ENCODE measurements around the gene OTOP2. TPM values are rescaled to one million over a fixed set of nuclear protein-coding genes. Genes with fewer than 3 reads are reported as not detected.
"Not testable (repeated sequence)": the region's sequence is repeated elsewhere in the genome, so short reads cannot be mapped to it uniquely, and the experiment has no call there.

Gene OTOP2
- polyA plus RNA-seq, 3 donors, result 0.06 TPM; not detected in 2

DNA sequence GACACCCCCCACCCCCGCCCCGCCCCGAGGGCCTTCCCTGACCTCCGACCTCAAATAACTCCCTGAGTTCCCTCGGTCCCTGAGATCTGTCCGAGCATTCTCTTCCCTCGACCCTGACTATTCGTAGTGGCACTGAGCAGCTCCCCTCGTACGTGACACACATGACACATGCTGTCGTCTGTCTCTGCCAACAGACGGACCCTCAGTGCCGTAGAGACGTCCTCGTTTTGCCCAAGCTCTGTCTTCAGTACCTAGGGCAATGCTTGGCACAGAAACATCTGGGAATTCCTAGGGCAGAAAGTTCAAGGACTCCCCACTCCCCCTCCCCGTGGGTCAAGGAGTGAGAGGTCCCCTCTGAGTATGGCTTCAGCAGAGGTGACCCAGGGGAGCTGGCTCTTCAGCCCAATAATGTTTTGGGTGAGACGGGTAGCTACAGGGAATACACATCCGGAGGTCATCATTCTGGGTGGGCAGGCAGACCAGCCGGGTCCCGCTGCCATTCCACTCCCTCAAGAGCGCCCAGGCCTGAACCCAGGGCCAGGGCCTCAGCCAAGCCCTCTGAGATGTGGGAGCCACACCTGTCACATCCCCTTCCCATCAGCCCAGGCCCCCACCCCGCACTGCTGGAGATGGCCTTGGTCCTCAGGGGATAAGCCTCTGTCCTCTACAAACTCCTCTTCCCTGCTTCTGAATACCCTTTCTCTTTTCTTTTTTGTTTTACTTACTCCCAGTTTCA lies 30.0 kb upstream of the OTOP2 start:
- 28 to 34% (median 30%) methylated on average over 22 of the region's 22 CpGs for WGBS, 3 donors
- no peak overlapping the region for H3K27ac ChIP-seq (ENCODE audit: low read depth, low read length)

DNA sequence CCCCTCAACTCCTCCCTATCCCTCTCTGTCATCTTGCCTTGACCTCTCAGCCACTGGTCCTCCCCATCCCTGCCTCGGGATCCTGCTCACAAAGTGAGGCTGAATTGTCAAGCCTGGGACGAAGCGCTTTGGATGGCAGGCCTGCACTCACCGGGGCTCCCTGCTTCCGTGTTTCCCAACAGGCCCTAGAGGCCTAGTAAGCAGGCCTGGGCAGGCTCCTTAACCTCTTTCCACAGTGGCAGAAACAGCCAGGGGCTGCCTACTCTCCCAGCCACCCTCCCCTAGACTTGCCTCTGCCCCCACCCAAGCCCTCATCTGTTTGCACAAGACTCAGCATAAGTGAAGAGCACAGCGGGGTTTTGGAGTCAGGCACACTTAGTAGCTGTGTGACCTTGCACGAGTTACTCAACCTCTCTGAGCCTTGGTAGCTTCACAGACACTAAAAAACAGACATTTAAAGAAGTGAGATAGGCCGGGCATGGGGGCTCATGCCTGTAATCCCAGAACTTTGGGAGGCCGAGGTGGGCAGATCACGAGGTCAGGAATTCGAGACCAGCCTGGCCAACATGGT lies 25.6 kb upstream of the OTOP2 start:
- no peak overlapping the region for H3K27ac ChIP-seq (ENCODE audit: low read depth, low read length)
- 82 to 86% (median 84%) methylated on average over 11 of the region's 11 CpGs for WGBS, 3 donors

GRCh38 chr17:74900208-74900607 lies 23.9 kb upstream of the OTOP2 start:
- 83 to 87% (median 84%) methylated on average over 8 of the region's 8 CpGs for WGBS, 3 donors
- H3K27ac ChIP-seq (ENCODE audit: low read depth, low read length), result no peak overlapping the region

DNA sequence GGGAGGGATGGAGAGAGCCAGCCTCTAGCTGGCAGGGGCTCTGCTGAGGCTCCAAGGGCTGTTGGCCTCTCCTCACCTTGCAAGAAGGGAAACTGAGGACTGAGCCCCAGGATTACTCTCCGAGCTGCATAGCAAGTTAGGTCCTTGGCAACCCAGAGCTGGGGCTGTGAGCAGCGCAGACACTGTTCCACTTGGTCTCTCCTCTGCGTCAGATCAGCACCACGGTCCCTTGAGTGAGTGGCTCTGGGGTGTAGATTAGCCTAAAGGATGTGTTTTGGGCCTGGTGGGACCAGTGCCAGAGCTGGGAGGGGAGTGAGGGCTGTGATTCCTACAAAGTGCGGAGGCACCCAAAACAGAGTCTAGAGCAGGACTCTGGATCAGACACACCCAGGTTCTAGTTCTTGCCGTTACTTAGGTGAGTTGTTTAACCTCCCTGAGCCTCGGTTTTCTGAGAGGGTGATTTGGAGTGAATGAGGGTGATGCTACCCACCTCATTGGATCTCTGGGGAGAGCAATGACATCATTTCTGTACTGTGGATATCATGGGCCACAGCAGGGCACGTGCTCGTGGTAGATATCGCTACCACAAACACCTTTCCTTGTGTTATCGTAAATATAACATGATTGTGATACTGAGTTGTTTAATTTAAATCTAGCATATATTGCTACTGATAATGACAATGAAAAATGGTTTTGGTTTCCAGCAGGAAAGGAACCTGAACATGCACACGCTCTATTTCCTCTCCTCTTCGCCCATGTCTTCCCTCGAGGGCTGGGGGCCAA lies 22.5 kb upstream of the OTOP2 start:
- H3K27ac ChIP-seq (ENCODE audit: low read depth, low read length), result no peak overlapping the region
- 51 to 78% (median 57%) methylated on average over 14 of the region's 14 CpGs for WGBS, 3 donors

GRCh38 chr17:74903034-74903433 lies 21.0 kb upstream of the OTOP2 start:
- H3K27ac ChIP-seq (ENCODE audit: low read depth, low read length), result no peak overlapping the region
- WGBS, 3 donors, result 82 to 88% (median 85%) methylated on average over 9 of the region's 9 CpGs

- WGBS, 3 donors, result 57 to 79% (median 76%) methylated on average over 6 of the region's 6 CpGs
- H3K27ac ChIP-seq (ENCODE audit: low read depth, low read length), result no peak overlapping the region
These were observed 20.4 kb upstream of the OTOP2 start for GRCh38 chr17:74903671-74904070.

- 72 to 74% (median 73%) methylated on average over 7 of the region's 7 CpGs for WGBS, 3 donors
These were observed 19.2 kb upstream of the OTOP2 start for GRCh38 chr17:74904687-74905409.

GRCh38 chr17:74906214-74906793 lies 17.8 kb upstream of the OTOP2 start:
- 68 to 70% (median 69%) methylated on average over 6 of the region's 6 CpGs for WGBS, 3 donors

More at GRCh38 chr17:74904687-74905409, 19.2 kb upstream of the OTOP2 start:
- H3K27ac ChIP-seq (ENCODE audit: low read depth, low read length), result no peak overlapping the region

GRCh38 chr17:74907012-74907411 lies 17.1 kb upstream of the OTOP2 start:
- 94 to 96% (median 94%) methylated on average over 28 to 34 of the region's 34 CpGs for WGBS, 3 donors
- no peak overlapping the region for H3K27ac ChIP-seq (ENCODE audit: low read depth, low read length)

More at GRCh38 chr17:74906214-74906793, 17.8 kb upstream of the OTOP2 start:
- H3K27ac ChIP-seq (ENCODE audit: low read depth, low read length), result not testable (repeated sequence)

GRCh38 chr17:74909097-74909496 lies 15.0 kb upstream of the OTOP2 start:
- WGBS, 3 donors, result 67 to 77% (median 69%) methylated on average over 4 of the region's 4 CpGs

GRCh38 chr17:74911423-74911822 lies 12.7 kb upstream of the OTOP2 start:
- not testable (repeated sequence) for H3K27ac ChIP-seq (ENCODE audit: low read depth, low read length)
- WGBS, 3 donors, result 64 to 80% (median 65%) methylated on average over 8 of the region's 8 CpGs

More at GRCh38 chr17:74909097-74909496, 15.0 kb upstream of the OTOP2 start:
- H3K27ac ChIP-seq (ENCODE audit: low read depth, low read length), result not testable (repeated sequence)

GRCh38 chr17:74916136-74916850 lies 7.8 kb upstream of the OTOP2 start:
- WGBS, 3 donors, result 82 to 91% (median 85%) methylated on average over 13 of the region's 13 CpGs
- no peak overlapping the region for H3K27ac ChIP-seq (ENCODE audit: low read depth, low read length)

- H3K27ac ChIP-seq (ENCODE audit: low read depth, low read length), result no peak overlapping the region
- 86 to 94% (median 91%) methylated on average over 11 of the region's 11 CpGs for WGBS, 3 donors
These were observed 7.2 kb upstream of the OTOP2 start for GRCh38 chr17:74916851-74917199.

DNA sequence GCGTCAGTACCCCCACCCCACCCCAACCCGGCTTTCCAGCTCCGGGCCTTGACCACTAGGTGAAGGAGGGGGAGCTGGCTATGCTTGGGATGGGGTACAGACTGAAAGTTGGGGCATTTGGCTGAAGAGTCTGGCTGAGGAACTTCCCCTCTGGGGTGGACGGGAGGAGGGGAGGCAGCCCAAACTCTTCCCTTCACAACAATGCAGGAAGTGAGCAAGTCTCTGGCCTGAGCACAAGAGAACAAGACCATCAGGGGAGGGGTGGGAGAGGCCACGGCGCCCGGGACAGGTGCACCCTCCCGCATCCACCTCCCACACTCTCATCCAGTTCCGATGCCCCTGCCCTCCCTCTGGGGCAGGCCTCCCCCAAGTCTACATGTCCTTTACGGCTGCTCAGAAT lies 6.6 kb upstream of the OTOP2 start:
- 47 to 72% (median 50%) methylated on average over 10 of the region's 10 CpGs for WGBS, 3 donors
- H3K27ac ChIP-seq (ENCODE audit: low read depth, low read length), result no peak overlapping the region

- H3K27ac ChIP-seq (ENCODE audit: low read depth, low read length), result no peak overlapping the region
- WGBS, 3 donors, result 89 to 92% (median 91%) methylated on average over 5 of the region's 5 CpGs
These were observed 5.2 kb upstream of the OTOP2 start for GRCh38 chr17:74918906-74919305.

- 60 to 74% (median 65%) methylated on average over 66 to 67 of the region's 67 CpGs for WGBS, 3 donors
- H3K27ac ChIP-seq (ENCODE audit: low read depth, low read length), result no peak overlapping the region
These were observed 4.4 kb upstream of the OTOP2 start for GRCh38 chr17:74919440-74920305.

DNA sequence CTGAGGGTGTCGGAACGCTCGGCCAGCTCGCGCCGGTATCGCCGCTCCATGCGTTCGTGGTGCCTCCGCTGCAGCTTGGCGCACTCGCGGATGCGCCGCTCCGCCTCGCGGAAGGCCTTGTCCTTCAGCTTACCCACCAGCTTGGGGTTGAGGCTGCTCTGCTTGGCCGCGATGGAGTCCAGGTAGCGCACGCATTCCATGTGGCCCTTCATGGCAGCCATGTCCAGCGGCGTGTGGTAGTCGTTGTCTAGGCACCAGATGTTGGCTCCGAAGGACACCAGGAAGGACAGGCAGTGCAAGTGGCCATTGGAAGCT lies 3.8 kb upstream of the OTOP2 start:
- WGBS, 3 donors, result 70 to 79% (median 73%) methylated on average over 27 of the region's 27 CpGs

More for the DNA sequence above, 3.8 kb upstream of the OTOP2 start:
- H3K27ac ChIP-seq (ENCODE audit: low read depth, low read length), result no peak overlapping the region

All from adipose tissue (tissue), 3 donors.